ENCODE measurements around the gene PPP1R15A.
"Not testable (repeated sequence)": the region's sequence is repeated elsewhere in the genome, so short reads cannot be mapped to it uniquely, and the experiment has no call there.

The PPP1R15A gene

GRCh38 chr19:48872182-48872883, at the start of gene PPP1R15A:
Gene PPP1R15A (plus strand): TSS chr19:48872421. CDS start chr19:48873234, 813 bp downstream.
- DNase-seq (ENCODE audit: low spot score): peak; percentile 96

GRCh38 chr19:48822514-48822913, 49.7 kb upstream of the PPP1R15A start:
- DNase-seq (ENCODE audit: low spot score): no peak

GRCh38 chr19:48826606-48827020, 45.6 kb upstream of the PPP1R15A start:
- no peak for DNase-seq (ENCODE audit: low spot score)

- DNase-seq (ENCODE audit: low spot score): no peak
Measured at GRCh38 chr19:48830088-48830487, 42.1 kb upstream of the PPP1R15A start.

- DNase-seq (ENCODE audit: low spot score): no peak
Measured at GRCh38 chr19:48830965-48831364, 41.3 kb upstream of the PPP1R15A start.

GRCh38 chr19:48833049-48833448, 39.2 kb upstream of the PPP1R15A start:
- no peak for DNase-seq (ENCODE audit: low spot score)

GRCh38 chr19:48833977-48834376, 38.2 kb upstream of the PPP1R15A start:
- no peak for DNase-seq (ENCODE audit: low spot score)

GRCh38 chr19:48835734-48836088, 36.5 kb upstream of the PPP1R15A start:
- DNase-seq (ENCODE audit: low spot score): peak; percentile 88

- DNase-seq (ENCODE audit: low spot score): peak; percentile 55
Measured at GRCh38 chr19:48836089-48837017, 35.9 kb upstream of the PPP1R15A start, which contains the start of gene HSD17B14. Gene HSD17B14 (minus strand): TSS chr19:48836491. CDS start chr19:48836411, 80 bp downstream.

GRCh38 chr19:48837051-48837524, 35.1 kb upstream of the PPP1R15A start:
- DNase-seq (ENCODE audit: low spot score): peak; percentile 79

- DNase-seq (ENCODE audit: low spot score): no peak
Measured at GRCh38 chr19:48837687-48838086, 34.5 kb upstream of the PPP1R15A start.

GRCh38 chr19:48841047-48841446, 31.2 kb upstream of the PPP1R15A start:
- no peak for DNase-seq (ENCODE audit: low spot score)

- no peak for DNase-seq (ENCODE audit: low spot score)
Measured at GRCh38 chr19:48841571-48841970, 30.6 kb upstream of the PPP1R15A start.

- DNase-seq (ENCODE audit: low spot score): peak; percentile 26
Measured at GRCh38 chr19:48842789-48843162, 29.4 kb upstream of the PPP1R15A start.

GRCh38 chr19:48844472-48844871, 27.7 kb upstream of the PPP1R15A start:
- DNase-seq (ENCODE audit: low spot score): no peak

GRCh38 chr19:48845384-48845783, 26.8 kb upstream of the PPP1R15A start:
- no peak for DNase-seq (ENCODE audit: low spot score)

GRCh38 chr19:48846659-48847058, 25.6 kb upstream of the PPP1R15A start:
- not testable (repeated sequence) for DNase-seq (ENCODE audit: low spot score)

GRCh38 chr19:48852292-48852691, 19.9 kb upstream of the PPP1R15A start:
- no peak for DNase-seq (ENCODE audit: low spot score)

- DNase-seq (ENCODE audit: low spot score): no peak
Measured at GRCh38 chr19:48853483-48853882, 18.7 kb upstream of the PPP1R15A start.

- DNase-seq (ENCODE audit: low spot score): no peak
Measured at GRCh38 chr19:48854103-48854502, 18.1 kb upstream of the PPP1R15A start.

- DNase-seq (ENCODE audit: low spot score): no peak
Measured at GRCh38 chr19:48856921-48857320, 15.3 kb upstream of the PPP1R15A start.

- no peak for DNase-seq (ENCODE audit: low spot score)
Measured at GRCh38 chr19:48858984-48859710, 13.1 kb upstream of the PPP1R15A start.

Data from globus pallidus (tissue), 1 donor.